GM12878 (cell line): Measurements from ENCODE around the gene TMX4.

Source experiments
- CBX3 ChIP-seq: fragments of 200-600 bp; sonication (generic); IDR thresholded peaks from 2 replicates; pipeline ENCODE4 v1.6.1; 2016; ENCODE audit warnings: low read depth, borderline replicate concordance
- CTCF ChIP-seq, 3 experiments: IDR thresholded peaks in 2 of 3; conservative IDR thresholded peaks in 1 of 3; 2 replicates each; pipeline ENCODE4 v1.5.1; 2011; ENCODE audit warnings: low read depth in 3 of 3, low read length in 3 of 3, mild to moderate bottlenecking in 3 of 3, control low read depth in 2 of 3, moderate library complexity in 2 of 3, inconsistent platforms in 1 of 3, mixed read lengths in 1 of 3; ENCODE audit not compliant: control insufficient read depth in 2 of 3, insufficient read depth in 1 of 3; ENCODE audit errors: extremely low read depth in 1 of 3
- ESRRA ChIP-seq: IDR thresholded peaks from 2 replicates; pipeline ENCODE4 v1.6.1; 2012; ENCODE audit warnings: mild to moderate bottlenecking, low read length, improper control_type of control experiment
- JUNB ChIP-seq: IDR thresholded peaks from 2 replicates; pipeline ENCODE4 v1.6.1; 2016; ENCODE audit warnings: antibody characterized with exemption, mild to moderate bottlenecking
- NRF1 ChIP-seq: conservative IDR thresholded peaks from 2 replicates; pipeline ENCODE4 v1.6.1; 2011; ENCODE audit warnings: mild to moderate bottlenecking, low read depth, low read length, improper control_type of control experiment
- SRF ChIP-seq, 2 experiments: IDR thresholded peaks; 2 replicates each; pipeline ENCODE4 v1.6.1; 2011; ENCODE audit warnings: low read depth in 2 of 2, low read length in 2 of 2, mild to moderate bottlenecking in 1 of 2, moderate library complexity in 1 of 2
- TAF1 ChIP-seq: IDR thresholded peaks from 2 replicates; pipeline ENCODE4 v1.6.1; 2011; ENCODE audit warnings: mild to moderate bottlenecking, low read depth, low read length, borderline replicate concordance
- TCF3 ChIP-seq: IDR thresholded peaks from 2 replicates; pipeline ENCODE4 v1.6.1; 2012; ENCODE audit warnings: low read depth, mild to moderate bottlenecking, low read length, borderline replicate concordance; ENCODE audit not compliant: insufficient read depth
- ZNF274 ChIP-seq: IDR thresholded peaks from one replicate; pipeline ENCODE4 v1.8.0; 2011; ENCODE audit not compliant: insufficient read length, insufficient read depth

DNA sequence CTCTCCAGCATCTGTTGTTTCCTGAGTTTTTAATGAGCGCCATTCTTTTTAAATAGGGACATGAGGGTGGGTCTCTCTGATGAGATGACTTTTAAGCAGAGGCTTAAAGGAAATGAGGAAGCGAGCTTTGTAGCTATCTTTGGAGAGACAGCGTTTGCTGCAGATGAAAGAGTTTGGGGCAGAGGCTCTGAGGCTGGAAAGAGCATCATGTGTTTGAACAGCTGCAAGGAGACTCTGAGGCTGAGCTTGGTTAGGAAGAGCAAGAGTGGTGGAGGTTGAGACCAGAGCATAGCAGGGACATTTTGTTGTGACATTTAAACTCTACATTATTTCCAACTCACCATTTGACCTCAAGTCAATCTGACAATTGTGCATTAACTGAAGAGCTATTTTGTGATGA lies 38.3 kb upstream of the TMX4 start:
- TF ChIP-seq CTCF (IDR thresholded peaks at IDR 0.05 in 2 of 3, conservative IDR thresholded peaks at IDR 0.05 in 1 of 3; ENCODE audit: control insufficient read depth in 2 of 3, extremely low read depth in 1 of 3, insufficient read depth in 1 of 3, low read depth in 3 of 3, low read length in 3 of 3): no peak
- TF ChIP-seq TAF1: no peak
- no peak for TF ChIP-seq ZNF274
- no peak for TF ChIP-seq JUNB
- TF ChIP-seq NRF1: no peak
- no peak for TF ChIP-seq ESRRA
- no peak for TF ChIP-seq CBX3
- TF ChIP-seq SRF (IDR thresholded peaks at IDR 0.05; ENCODE audit: low read depth in 2 of 2, low read length in 2 of 2): no peak
- no peak for TF ChIP-seq TCF3
